Body of pancreas (tissue), 4 donors: ENCODE measurements around the gene KANK2. TPM values are rescaled to one million over a fixed set of nuclear protein-coding genes. Genes with fewer than 3 reads are reported as not detected.
A peak's percentile ranks its signal among the peaks of the same experiment; 100 is the strongest.

ENCODE experiments used
- ATAC-seq: fragments of 150-250 bp; one replicate; pipeline ENCODE4 v1.9.1; 2016
- DNase-seq, 4 donors: peaks; one replicate each; pipeline ENCODE4 v3.0.0-alpha.2; 2019
- H3K27ac ChIP-seq, 4 donors: fragments of 200-600 bp; sonication (generic); 1 replicate in 3 of 4; 2 replicates in 1 of 4; pipeline versions ENCODE4 v1.5.1 to v1.6.1; 2016 to 2019; ENCODE audit warnings: mild to moderate bottlenecking in 1 of 4, mixed read lengths in 1 of 4, moderate library complexity in 1 of 4
- H3K27me3 ChIP-seq, 2 donors: fragments of 200-600 bp; sonication (generic); one replicate each; pipeline ENCODE4 v1.6.0; 2016; ENCODE audit warnings: mild to moderate bottlenecking in 1 of 2
- H3K36me3 ChIP-seq, 2 donors: fragments of 200-600 bp; sonication (generic); replicated peaks in 1 of 2; 2 replicates each; pipeline ENCODE4 v1.5.1; 2016; ENCODE audit warnings: low read depth in 2 of 2; ENCODE audit not compliant: insufficient read depth in 1 of 2
- H3K4me1 ChIP-seq: fragments of 200-600 bp; sonication (generic); one replicate; pipeline ENCODE4 v1.6.0; 2016
- H3K4me3 ChIP-seq, 2 donors: fragments of 200-600 bp; sonication (generic); 1 replicate in 1 of 2; 2 replicates in 1 of 2; pipeline ENCODE4 v1.5.1; 2016 to 2019
- H3K9me3 ChIP-seq, 3 donors: fragments of 200-600 bp; sonication (generic); 1 replicate in 2 of 3; 2 replicates in 1 of 3; pipeline ENCODE4 v1.5.1; 2016
- POLR2A ChIP-seq, 3 donors: fragments of 450-650 bp; IDR thresholded peaks; one replicate each; pipeline ENCODE4 v1.6.1; 2016; ENCODE audit warnings: antibody characterized with exemption in 3 of 3, mild to moderate bottlenecking in 2 of 3
- WGBS, 2 donors: methylation state at CpG; one replicate each; pipeline ENCODE4 v1.1.5; 2017; 5-methylcytosine and 5-hydroxymethylcytosine counted together
- intact Hi-C: fragments of 100-400 bp; cut with DNase I; formaldehyde crosslinking; loops from one replicate; pipeline ENCODE4 v1.15.1; 2023
- total RNA-seq, 2 donors: library from RNA; depleted of rRNA; stranded (reverse); fragments of >200 nt; gene quantifications; one replicate each; pipeline ENCODE4 v1.1.0, GENCODE V29; 2016
- TF ChIP-seq, protein P1 (sequence below), 7 experiments: fragments of 450-650 bp in 4 of 7; fragments of 200-600 bp in 3 of 7; sonication (generic) in 3 of 7; IDR thresholded peaks; one replicate each; pipeline ENCODE4 v1.5.1; 2016 to 2019; ENCODE audit warnings: antibody characterized with exemption in 7 of 7

KANK2 gene
- total RNA-seq, 2 donors from 2014 or later = 133 to 165 TPM

DNA sequence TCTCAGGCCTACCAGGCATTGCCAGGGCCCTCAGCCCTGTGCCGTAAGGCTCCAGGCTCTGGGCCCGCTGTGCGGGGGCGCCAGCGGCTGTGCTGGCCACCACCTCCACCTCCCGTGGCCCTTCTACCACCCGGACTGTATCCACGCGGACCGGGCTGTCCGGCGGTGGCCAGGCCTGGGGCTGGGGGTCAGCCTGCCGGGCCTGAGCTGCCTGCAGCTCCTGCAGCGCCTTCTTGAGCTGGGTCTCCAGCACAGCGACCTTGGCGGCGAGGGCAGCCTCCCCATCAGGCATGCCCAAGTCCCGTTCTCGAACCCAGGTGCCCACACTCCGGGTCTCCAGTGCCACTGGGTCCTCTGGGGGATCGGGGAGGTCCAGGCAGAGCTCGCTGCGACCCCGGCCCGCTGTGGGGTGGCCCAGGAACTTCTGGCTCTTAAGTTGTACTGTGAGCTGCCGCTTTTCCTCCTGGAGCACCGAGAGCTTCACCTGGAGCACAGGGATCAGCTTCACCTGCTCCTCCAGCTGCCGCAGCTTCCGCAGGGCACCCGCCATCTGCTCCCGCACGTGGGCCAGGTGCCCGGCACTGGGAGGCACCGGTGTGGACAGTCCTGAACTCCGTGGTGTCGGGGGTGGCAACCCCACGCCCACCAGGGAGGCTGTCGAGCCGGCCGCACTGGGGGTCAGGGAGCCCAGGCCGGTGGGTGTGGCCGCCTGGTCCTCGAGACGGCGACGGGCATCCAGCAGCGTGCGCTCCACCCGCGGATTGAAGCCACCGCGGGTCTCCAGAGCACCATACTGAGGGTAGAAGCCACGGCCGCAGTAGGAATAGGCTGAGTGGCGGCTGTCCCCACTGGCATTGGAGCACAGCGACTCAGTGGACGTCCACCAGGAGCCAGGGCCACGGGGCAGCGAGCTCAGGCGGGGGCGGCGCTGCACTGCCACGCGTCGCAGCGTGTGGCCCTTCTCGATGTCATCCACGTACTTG, 4.1 kb downstream of the KANK2 start:
- peaks cover 54% of the 10 kb centered on the region for H3K4me1 ChIP-seq
- H3K27ac ChIP-seq = no peak overlapping the region
- TF ChIP-seq, protein P1, sequence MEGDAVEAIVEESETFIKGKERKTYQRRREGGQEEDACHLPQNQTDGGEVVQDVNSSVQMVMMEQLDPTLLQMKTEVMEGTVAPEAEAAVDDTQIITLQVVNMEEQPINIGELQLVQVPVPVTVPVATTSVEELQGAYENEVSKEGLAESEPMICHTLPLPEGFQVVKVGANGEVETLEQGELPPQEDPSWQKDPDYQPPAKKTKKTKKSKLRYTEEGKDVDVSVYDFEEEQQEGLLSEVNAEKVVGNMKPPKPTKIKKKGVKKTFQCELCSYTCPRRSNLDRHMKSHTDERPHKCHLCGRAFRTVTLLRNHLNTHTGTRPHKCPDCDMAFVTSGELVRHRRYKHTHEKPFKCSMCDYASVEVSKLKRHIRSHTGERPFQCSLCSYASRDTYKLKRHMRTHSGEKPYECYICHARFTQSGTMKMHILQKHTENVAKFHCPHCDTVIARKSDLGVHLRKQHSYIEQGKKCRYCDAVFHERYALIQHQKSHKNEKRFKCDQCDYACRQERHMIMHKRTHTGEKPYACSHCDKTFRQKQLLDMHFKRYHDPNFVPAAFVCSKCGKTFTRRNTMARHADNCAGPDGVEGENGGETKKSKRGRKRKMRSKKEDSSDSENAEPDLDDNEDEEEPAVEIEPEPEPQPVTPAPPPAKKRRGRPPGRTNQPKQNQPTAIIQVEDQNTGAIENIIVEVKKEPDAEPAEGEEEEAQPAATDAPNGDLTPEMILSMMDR (IDR thresholded peaks at IDR 0.05) = no peak
- no peak for TF ChIP-seq POLR2A (IDR thresholded peaks at IDR 0.05)
- ATAC-seq = no peak
- H3K36me3 ChIP-seq = peaks cover 0 to 13% of the 10 kb centered on the region in 2 donors
- 94 to 100% methylated on average over 2 to 30 of the region's 68 CpGs for WGBS, 2 donors
- DNase-seq = no peak
- no peak overlapping the region for H3K4me3 ChIP-seq
- intact Hi-C loops = no loop called here
- H3K9me3 ChIP-seq = no peaks in the 10 kb centered on the region
- H3K27me3 ChIP-seq = no peaks in the 10 kb centered on the region

GRCh38 chr19:11191934-11192333, 5.4 kb downstream of the KANK2 start:
- TF ChIP-seq, protein P1 (IDR thresholded peaks at IDR 0.05) = no peak
- no peak for TF ChIP-seq POLR2A (IDR thresholded peaks at IDR 0.05)
- ATAC-seq = no peak
- H3K27ac ChIP-seq = no peak overlapping the region
- H3K4me3 ChIP-seq = no peak overlapping the region
- peaks cover 48% of the 10 kb centered on the region for H3K4me1 ChIP-seq
- intact Hi-C loops = no loop called here
- no peaks in the 10 kb centered on the region for H3K9me3 ChIP-seq
- WGBS, 2 donors = 71 to 90% methylated on average over 5 of the region's 5 CpGs
- no peak for DNase-seq
- peaks cover 0 to 13% of the 10 kb centered on the region in 2 donors for H3K36me3 ChIP-seq
- no peaks in the 10 kb centered on the region for H3K27me3 ChIP-seq

DNA sequence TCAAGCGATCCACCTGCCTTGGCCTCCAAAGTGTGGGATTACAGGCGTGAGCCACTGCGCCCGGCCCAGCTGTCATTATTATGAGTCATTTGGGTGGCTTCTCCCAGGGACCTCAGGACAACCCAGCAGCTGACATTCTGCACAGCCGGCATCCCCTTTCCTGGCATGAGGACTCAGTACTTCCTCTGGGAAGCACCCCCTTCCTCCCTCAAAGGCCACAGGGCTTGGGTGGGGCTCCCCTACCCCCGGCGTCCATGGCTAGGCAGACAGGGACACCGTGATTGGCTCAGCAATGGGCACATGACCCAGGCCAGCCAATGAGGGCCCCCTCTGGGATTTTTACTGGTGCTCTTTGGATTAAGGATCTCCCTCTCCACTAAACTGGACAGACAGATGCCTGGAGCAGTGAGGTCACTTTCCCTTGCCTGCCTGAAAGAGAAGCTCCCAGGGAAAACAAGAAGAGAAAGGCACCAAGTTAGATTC, 6.0 kb downstream of the KANK2 start:
- Histone ChIP-seq H3K4me1 (peaks cover 41% of the 10 kb centered on the region), H3K36me3 (peaks cover 0 to 13% of the 10 kb centered on the region in 2 donors), H3K9me3 (no peaks in the 10 kb centered on the region), H3K27ac (no peak overlapping the region), H3K4me3 (no peak overlapping the region), H3K27me3 (no peaks in the 10 kb centered on the region)
- peak in 2 of 4 donors; percentile 25 to 45 for DNase-seq
- no peak for TF ChIP-seq POLR2A (IDR thresholded peaks at IDR 0.05)
- TF ChIP-seq, protein P1 (IDR thresholded peaks at IDR 0.05) = no peak
- intact Hi-C loops = no loop called here
- peak; percentile 46 for ATAC-seq
- WGBS, 2 donors = 60% methylated on average over 8 of the region's 8 CpGs; no CpG with 5 or more reads in 1 of the 2 donors

DNA sequence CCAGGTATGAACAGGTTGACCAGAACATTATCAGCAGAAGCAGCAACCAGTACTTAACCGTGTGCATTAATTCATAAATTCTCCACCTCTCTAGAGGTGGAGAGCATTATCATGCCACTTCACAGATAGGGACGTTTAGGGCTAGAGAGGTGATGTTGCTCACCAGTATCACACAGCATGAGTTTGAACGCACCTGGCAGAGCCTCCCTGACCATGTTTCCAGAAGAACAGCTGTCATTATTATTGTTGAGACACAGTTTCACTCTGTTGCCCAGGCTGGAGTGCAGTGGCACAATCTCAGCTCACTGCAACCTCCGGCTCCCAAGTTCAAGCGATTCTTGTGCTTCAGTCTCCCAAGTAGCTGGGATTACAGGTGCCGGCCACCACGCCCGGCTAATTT, 6.8 kb downstream of the KANK2 start:
- intact Hi-C loops = no loop called here
- Histone ChIP-seq H3K4me1 (peaks cover 40% of the 10 kb centered on the region), H3K27me3 (no peaks in the 10 kb centered on the region), H3K4me3 (no peak overlapping the region), H3K27ac (no peak overlapping the region), H3K9me3 (no peaks in the 10 kb centered on the region), H3K36me3 (peaks cover 0 to 13% of the 10 kb centered on the region in 2 donors)
- 80 to 81% methylated on average over 7 to 8 of the region's 8 CpGs for WGBS, 2 donors
- TF ChIP-seq, protein P1 (IDR thresholded peaks at IDR 0.05) = no peak
- DNase-seq (no peak), ATAC-seq (no peak)
